Renal cortical epithelial cell (primary cell): Measurements from ENCODE around the gene IL36B. TPM values are rescaled to one million over a fixed set of nuclear protein-coding genes. Genes with fewer than 3 reads are reported as not detected.

Experiments used
- DNase-seq: peaks from one replicate; pipeline ENCODE4 v3.0.0-alpha.2; 2011; ENCODE audit warnings: low read depth
- total RNA-seq: library from RNA; depleted of rRNA; stranded (reverse); fragments of >200 nt; gene quantifications from 2 replicates; pipeline ENCODE4 v1.2.3, GENCODE V29; 2014

Gene IL36B
- total RNA-seq, 1 donor from 2014 or later, result not detected

DNA sequence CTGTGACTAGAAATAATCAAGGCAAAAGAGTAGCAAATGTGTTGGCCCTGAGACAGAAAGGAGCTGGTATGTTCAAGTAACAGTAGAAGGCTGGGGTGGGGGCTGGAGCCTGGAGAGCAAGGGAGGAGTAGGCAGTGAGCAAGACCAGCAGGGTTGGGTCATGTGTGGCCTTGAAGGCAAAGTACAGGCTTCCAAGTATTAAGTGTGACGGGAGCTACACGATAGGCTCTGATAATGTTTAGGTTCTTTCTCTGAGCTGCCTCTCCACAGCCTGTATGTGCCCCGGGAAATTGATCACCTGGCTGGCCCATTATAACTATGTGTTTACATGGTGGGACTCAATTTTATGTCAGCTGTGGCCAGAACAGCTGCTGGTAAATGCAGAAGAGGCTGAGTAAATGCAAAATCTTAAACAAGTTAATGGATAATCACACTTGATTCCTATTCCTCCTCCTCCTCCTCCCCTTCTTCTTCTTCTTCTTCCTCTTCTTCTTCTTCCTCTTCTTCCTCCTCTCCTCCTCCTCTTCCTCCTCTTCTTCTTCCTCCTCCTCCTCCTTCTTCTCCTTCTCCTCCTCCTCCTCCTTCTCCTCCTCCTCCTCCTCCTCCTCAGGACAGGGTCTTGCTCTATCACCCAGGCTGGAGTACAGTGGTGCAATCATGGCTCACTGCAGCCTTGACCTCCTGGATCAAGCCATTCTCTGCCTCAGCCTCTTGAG lies 24.4 kb upstream of the IL36B start:
- DNase-seq, result no peak

DNA sequence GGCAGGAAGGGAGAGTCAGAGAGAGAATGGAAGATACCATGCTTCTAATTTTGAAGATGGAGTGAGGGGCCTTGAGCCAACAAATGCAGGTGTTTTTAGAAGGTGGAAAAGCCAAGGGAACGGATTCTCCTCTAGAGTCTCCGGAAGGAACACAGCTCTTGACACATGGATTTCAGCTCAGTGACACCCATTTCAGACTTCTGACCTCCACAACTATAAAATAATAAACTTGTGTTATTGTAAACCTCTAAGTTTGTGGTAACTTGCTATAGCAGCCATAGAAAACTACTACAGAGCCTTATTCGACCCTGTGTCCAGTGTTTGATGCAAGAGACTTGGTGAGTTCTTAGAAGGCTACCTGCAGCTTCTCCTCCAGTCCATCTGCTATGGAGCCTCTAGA lies 22.9 kb upstream of the IL36B start:
- no peak for DNase-seq

GRCh38 chr2:113075030-113075429 lies 22.4 kb upstream of the IL36B start:
- DNase-seq, result no peak

GRCh38 chr2:113073325-113073834 lies 20.7 kb upstream of the IL36B start:
- DNase-seq, result no peak

DNA sequence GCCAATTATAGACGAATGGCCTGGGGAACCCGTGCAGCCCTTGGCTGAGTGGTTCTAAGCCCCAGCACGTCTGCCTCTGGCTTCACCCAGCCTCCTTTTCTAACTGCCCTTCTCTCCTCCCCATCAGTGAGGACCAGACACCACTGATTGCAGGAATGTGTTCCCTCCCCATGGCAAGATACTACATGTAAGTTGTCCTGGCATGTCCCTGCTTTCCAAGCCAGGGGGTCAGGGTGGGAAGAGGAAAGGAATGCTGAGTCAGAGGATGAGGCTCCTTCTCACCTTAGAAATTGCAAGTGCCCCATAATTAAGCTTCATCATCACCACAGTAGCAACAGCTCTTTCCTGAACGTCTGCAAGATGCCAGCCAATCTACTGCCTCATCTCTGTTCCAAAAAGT lies 19.9 kb upstream of the IL36B start:
- no peak for DNase-seq

DNA sequence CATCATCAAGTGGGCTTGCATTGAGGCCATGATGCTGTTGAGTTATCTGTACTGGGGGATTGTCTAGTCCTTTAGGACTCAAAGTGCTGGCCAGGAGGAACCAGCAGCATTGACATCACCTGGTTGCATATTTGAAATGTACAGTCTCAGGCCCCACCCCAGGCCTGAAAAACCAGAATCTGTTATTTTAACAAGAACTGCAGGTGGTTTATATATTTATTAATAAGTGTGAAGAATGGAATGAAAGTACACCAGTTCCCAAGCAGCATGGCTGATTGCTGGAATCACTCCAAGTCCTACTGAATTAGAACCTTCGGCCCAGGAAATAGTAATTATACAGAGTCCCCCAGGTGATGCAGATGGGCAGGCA lies 17.9 kb upstream of the IL36B start:
- DNase-seq, result no peak

- DNase-seq, result peak; percentile 50
These were observed 17.3 kb upstream of the IL36B start for GRCh38 chr2:113069676-113070605.

DNA sequence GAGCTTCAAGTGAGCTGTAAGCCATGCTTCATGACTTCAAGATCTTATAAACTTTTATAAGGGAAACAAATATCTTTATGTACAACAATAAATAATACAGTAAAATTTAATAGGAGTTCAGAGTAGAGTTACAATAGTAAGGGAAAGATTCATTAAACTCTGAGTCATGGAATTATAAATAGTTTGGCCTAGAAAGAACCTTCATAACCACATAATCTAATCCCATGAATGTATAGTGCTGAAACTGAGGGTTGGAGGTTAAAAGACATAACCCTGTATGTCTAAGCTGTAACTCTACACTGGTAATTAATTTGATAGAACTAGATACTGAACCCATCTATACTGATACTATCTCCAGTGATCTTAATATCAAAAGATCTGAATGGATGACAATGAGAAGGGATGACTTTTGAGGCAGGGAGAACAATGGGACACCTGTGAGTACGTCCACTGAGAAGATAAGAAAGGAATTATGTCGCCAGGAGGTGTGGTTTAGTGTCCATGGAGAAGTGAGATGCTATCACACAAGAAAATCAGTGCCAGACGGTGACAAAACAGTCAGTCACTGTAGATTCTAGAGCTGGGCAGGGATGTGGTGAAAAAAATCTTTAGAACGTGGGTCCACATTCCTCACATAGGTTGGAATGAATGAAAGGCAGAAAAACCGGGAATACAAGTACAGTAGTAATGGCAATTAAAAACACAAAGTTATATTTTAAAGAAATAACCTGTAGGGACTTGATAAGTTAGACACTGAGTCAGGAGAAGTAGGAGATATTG lies 16.2 kb upstream of the IL36B start:
- no peak for DNase-seq

DNA sequence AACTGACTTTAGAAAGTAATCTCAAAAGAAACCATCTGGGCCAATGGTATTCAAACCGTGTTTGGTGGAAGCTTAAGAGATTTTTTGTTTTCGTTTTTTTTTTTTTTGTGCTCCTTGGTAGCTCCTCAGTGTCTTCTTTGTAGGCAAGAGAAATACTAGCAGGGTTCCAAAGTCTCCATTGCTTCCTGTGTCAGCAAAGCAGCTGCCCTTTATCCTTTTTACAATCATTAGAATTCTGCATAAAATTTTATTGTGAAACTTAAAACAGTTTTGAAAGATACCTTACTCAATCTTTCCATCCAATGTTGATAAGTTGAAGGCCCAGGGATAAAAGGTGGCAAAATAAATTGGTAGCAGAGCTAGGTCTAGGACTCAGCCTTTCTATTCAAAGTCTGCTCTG lies 15.6 kb upstream of the IL36B start:
- no peak for DNase-seq

- DNase-seq, result no peak
These were observed 15.0 kb upstream of the IL36B start, which contains the start of gene IL1F10 for GRCh38 chr2:113067681-113068080. TSS of gene IL1F10 (plus strand) at chr2:113067970. CDS start at chr2:113072739, 4,769 bp downstream.

- no peak for DNase-seq
These were observed 12.2 kb upstream of the IL36B start for GRCh38 chr2:113064898-113065297.

DNA sequence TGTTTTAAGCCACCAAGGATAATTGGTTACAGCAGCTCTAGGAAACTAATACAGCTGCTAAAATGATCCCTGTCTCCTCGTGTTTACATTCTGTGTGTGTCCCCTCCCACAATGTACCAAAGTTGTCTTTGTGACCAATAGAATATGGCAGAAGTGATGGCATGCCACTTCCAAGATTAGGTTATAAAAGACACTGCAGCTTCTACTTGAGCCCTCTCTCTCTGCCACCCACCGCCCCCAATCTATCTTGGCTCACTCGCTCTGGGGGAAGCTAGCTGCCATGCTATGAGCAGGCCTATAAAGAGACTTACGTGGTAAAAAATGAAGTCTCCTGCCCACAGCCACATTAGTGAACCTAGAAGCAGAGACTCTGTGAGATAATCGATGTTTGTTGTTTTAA lies 11.6 kb upstream of the IL36B start:
- DNase-seq, result no peak

GRCh38 chr2:113061896-113062770 lies 9.5 kb upstream of the IL36B start:
- no peak for DNase-seq

DNA sequence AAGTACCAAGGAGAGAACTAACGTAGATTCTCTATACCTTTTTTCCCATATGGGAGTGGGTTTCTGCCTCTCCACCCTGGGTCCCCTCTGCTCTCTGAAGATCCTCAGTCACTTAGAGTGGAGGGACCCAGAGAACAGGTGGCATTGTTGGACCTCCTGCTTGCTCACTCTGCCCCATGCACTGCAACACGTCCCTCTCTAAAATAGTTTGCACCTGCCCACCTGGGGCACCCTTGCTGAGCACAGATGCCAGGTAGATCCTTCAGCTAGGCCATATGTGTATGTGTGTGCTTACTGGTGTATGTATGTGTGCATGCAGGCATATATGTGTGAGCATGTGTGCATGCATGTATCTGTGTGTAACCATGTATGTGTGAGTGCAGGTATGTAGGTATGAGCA lies 8.6 kb upstream of the IL36B start:
- DNase-seq, result no peak

DNA sequence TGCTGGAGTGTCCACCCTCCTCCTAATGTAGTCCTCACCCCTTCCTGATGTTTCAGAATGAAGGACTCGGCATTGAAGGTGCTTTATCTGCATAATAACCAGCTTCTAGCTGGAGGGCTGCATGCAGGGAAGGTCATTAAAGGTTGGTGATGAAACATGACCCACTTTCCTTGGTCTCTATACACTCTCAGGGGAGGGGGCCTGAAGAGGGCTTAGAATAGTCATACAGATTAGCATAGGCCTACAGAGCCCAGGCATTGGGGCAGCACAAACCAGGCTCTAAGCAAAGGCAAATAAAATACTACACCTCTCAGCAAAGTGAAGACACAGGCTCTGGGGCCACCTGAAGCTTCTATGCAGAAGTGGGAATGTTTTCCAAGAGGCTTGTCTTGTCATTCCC lies 8.1 kb upstream of the IL36B start:
- no peak for DNase-seq

DNA sequence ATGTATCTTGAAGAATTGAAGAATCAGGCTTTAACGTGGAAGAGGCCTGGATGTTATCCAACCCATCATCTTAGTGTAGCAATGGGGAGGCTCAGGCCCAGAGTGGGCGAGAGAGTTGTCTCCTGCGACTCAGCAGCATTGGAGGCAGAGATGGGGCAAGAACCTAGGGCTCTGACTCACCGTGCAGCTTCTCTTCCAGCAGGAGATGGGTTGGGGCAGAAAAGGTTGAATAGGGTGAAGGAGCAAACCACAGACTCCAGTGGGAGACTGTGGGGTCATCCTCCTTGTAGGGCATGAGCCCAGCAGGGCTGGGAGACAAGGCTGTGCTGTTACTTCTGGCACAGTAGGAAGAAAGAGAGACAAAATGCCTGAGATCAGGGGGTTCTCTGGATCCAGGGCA lies 7.7 kb upstream of the IL36B start:
- no peak for DNase-seq

DNA sequence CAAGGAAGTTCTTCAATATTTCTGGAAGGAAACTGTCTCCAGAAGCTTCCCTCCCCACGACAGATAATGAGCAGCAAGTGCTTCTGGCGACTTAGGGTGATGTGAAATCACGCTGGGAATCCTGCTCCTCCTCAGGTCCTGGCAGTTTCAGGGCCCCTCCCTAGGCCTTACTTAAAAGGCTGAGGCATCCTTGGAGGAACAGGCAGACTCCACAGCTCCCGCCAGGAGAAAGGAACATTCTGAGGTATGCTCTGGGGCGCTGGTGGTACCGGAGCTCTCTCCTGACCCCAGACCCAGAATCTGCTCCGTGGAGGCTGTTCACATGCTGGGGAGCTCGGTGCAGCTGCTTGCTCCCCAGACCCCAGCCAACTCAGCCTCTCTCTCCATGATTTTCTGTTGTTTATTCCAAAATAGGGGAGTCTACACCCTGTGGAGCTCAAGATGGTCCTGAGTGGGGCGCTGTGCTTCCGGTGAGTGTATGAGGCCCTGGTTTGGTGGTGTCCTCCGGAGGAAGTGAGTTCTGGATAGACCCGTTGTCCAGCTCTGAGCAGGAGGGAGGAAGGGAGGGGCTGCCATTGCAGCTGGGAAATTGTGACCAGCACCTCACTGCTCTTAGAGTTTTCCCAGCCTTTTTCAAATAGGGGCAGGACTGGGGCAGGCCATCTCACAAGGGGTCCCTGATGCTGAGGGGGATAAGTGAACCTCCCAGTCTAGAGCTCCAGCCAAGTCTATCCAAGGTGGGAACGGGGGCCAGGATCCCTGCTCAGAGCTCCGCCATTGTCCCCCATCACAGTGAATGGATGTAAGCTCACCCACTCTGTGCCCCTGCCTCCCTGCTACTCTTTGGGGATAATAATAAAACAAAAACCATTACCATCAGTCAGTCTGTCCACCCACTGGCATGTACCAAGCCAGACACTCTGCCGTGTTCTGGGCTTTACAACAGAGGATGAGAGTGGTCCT lies 6.6 kb upstream of the IL36B start, which contains the start of gene IL36RN:
IL36RN (plus strand) TSS at position 201 of the 963 bp plus-strand sequence; CDS start at position 442, 241 bp downstream.
- DNase-seq, result no peak

DNA sequence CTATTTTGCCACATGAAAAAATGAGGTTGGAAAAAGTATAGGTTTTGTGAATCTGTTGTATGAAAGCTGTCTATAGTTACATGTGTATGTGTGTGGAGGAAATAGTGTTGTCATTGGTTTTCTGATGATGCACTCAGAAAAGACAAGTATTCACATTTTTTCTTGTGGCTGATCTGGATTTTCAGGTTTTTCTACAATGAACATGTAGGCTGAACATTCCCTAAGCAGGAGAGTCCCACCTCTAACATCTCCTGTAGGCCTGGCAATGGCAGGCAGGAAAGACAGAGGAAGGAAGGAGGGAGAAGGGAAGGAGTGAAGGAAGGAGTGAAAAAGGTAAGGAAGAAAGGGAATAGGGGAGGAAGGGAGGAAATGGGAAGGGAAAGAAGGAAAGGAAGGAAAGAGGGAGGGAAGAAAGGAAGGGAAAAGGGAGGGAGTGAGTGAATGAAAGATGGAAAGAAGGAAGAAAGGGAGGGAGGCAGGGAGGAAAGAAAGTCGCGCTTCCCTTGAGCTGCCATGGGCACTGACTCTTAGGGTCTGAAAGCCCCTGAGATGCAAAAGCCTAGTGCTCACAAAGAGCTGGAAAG lies 5.8 kb upstream of the IL36B start:
- no peak for DNase-seq

DNA sequence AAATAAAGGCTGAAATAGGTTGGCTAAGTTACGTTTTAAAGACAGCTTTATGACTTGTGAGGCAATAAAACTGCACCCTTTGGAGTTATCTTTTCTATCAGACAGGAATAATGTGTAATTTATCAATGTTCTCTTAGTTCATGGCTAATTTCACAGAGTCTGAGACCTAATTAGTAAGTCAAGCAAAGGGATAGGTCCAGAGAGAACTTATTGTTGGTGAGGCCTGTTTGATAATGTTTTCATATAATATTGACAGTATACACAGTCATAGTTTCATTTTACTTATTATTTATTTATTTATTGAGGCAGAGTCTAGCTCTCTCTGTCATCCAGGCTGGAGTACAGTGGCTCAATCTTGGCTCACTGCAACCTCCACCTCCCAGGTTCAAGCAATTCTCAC lies 4.5 kb upstream of the IL36B start:
- DNase-seq, result no peak
